HepG2 (cell line): Measurements from ENCODE around the gene TMEM182. TPM values are rescaled to one million over a fixed set of nuclear protein-coding genes. Genes with fewer than 3 reads are reported as not detected.

ENCODE experiments used
- ATAC-seq: fragments of 200-7000 bp; cut with Tn5 transposase; 3 replicates; pipeline ENCODE4 v1.9.1; 2020; ENCODE audit warnings: mild to moderate bottlenecking, moderate library complexity
- BruUV-seq: library from RNA; stranded (reverse); fragments of 400-500 nt; replicated peaks from 2 replicates; lab custom pipeline; 2021; lab: Mats Ljungman, UMichigan
- CTCF ChIA-PET: fragments of 300-600 bp; formaldehyde crosslinking; extraction: SDS; loops from one replicate; lab custom pipeline; 2021; ENCODE audit warnings: low total read pairs, inconsistent platforms, low intra/inter-chr PET ratio; lab: Yijun Ruan, JAX
- POLR2A ChIA-PET: fragments of 350-600 bp; sonication (Branson Sonifier 250); formaldehyde crosslinking; loops from one replicate; lab custom pipeline; 2020; ENCODE audit warnings: antibody characterized with exemption, inconsistent platforms; lab: Yijun Ruan, JAX
- DNase-seq: peaks from one replicate; pipeline ENCODE4 v3.0.0-alpha.2; 2015; ENCODE audit warnings: low spot score
- FAIRE-seq: peaks from 3 replicates; lab custom pipeline; 2011; peaks lifted over from hg19 to GRCh38; lab: Jason Lieb, UNC
- H2AFZ ChIP-seq: one replicate; pipeline ENCODE4 v1.6.1; 2011; ENCODE audit warnings: low read length, inconsistent platforms
- H3K27ac ChIP-seq: fragments of 300-600 bp; 3 replicates; pipeline ENCODE4 v1.8.0; 2011; ENCODE audit warnings: mixed run types, mild to moderate bottlenecking, mixed read lengths, low read length, inconsistent platforms; ENCODE audit not compliant: insufficient read depth; ENCODE audit errors: extremely low read length
- H3K27me3 ChIP-seq, 2 experiments: fragments of 200-600 bp in 1 of 2; 2 replicates in 1 of 2; 3 replicates in 1 of 2; pipeline versions ENCODE4 v1.6.0 to v1.8.0; 2011; ENCODE audit warnings: low read length in 2 of 2, mild to moderate bottlenecking in 2 of 2, moderate library complexity in 2 of 2, inconsistent platforms in 1 of 2; ENCODE audit not compliant: insufficient read depth in 2 of 2, control insufficient read depth in 1 of 2
- H3K36me3 ChIP-seq, 2 experiments: fragments of 200-600 bp in 1 of 2; replicated peaks in 1 of 2; 2 replicates in 1 of 2; 3 replicates in 1 of 2; pipeline versions ENCODE4 v1.5.1 to v1.8.0; 2011; ENCODE audit warnings: low read length in 2 of 2, inconsistent platforms in 1 of 2; ENCODE audit not compliant: insufficient read depth in 2 of 2, control insufficient read depth in 1 of 2
- H3K4me1 ChIP-seq: 2 replicates; pipeline ENCODE4 v1.5.1; 2012; ENCODE audit warnings: low read length, inconsistent platforms; ENCODE audit not compliant: insufficient read depth
- H3K4me2 ChIP-seq: 2 replicates; pipeline ENCODE4 v1.6.0; 2011; ENCODE audit warnings: low read depth, low read length, inconsistent platforms
- H3K4me3 ChIP-seq, 3 experiments: fragments of 200-600 bp in 1 of 3; sonication (generic), shearing (Covaris generic) in 1 of 3; replicated peaks in 1 of 3; 2 replicates each; pipeline ENCODE4 v1.5.1; 2011 to 2016; ENCODE audit warnings: low read length in 3 of 3, inconsistent platforms in 2 of 3, low read depth in 2 of 3, mild to moderate bottlenecking in 2 of 3, control low read depth in 1 of 3, mixed read lengths in 1 of 3; ENCODE audit not compliant: insufficient read depth in 1 of 3
- H3K79me2 ChIP-seq: one replicate; pipeline ENCODE4 v1.6.1; 2011; ENCODE audit warnings: low read length, inconsistent platforms; ENCODE audit not compliant: insufficient read depth
- H3K9ac ChIP-seq: 2 replicates; pipeline ENCODE4 v1.6.0; 2011; ENCODE audit warnings: mild to moderate bottlenecking, low read depth, low read length, inconsistent platforms; ENCODE audit not compliant: insufficient read depth
- H3K9me3 ChIP-seq: 2 replicates; pipeline ENCODE4 v1.5.1; 2012; ENCODE audit warnings: mild to moderate bottlenecking, low read length
- H4K20me1 ChIP-seq: 2 replicates; pipeline ENCODE4 v1.6.0; 2011; ENCODE audit warnings: inconsistent platforms, mild to moderate bottlenecking, low read length, moderate library complexity; ENCODE audit not compliant: insufficient read depth
- ELF4 ChIP-seq: sonication (generic); formaldehyde crosslinking; IDR thresholded peaks from 2 replicates; pipeline ENCODE4 v1.5.0; 2020; ENCODE audit warnings: missing genetic modification reagents, mild to moderate bottlenecking, moderate library complexity, borderline replicate concordance
- EZH2 ChIP-seq: conservative IDR thresholded peaks from 2 replicates; pipeline ENCODE4 v1.6.1; 2012; ENCODE audit warnings: mild to moderate bottlenecking, low read depth, low read length, moderate library complexity
- MIER2 ChIP-seq: IDR thresholded peaks from 2 replicates; pipeline ENCODE4 v1.6.1; 2016; ENCODE audit warnings: missing biosample characterization, missing genetic modification reagents
- NCOA5 ChIP-seq: sonication (generic); formaldehyde crosslinking; IDR thresholded peaks from 2 replicates; pipeline ENCODE4 v1.4.0; 2020; ENCODE audit warnings: missing genetic modification reagents
- RELA ChIP-seq: sonication (generic); formaldehyde crosslinking; IDR thresholded peaks from 2 replicates; pipeline ENCODE4 v1.4.0; 2020; ENCODE audit warnings: missing genetic modification reagents
- SALL1 ChIP-seq: sonication (generic); formaldehyde crosslinking; IDR thresholded peaks from 2 replicates; pipeline ENCODE4 v1.8.0; 2022; ENCODE audit warnings: mild to moderate bottlenecking, missing genetic modification reagents
- SKI ChIP-seq: fragments of 450-650 bp; IDR thresholded peaks from one replicate; pipeline ENCODE4 v1.6.1; 2018; ENCODE audit warnings: mild to moderate bottlenecking; ENCODE audit not compliant: partially characterized antibody
- SOX5 ChIP-seq: IDR thresholded peaks from 2 replicates; pipeline ENCODE4 v1.6.1; 2016; ENCODE audit warnings: borderline replicate concordance
- TARDBP ChIP-seq: sonication (generic); formaldehyde crosslinking; IDR thresholded peaks from 2 replicates; pipeline ENCODE4 v1.8.0; 2022; ENCODE audit warnings: mild to moderate bottlenecking, missing genetic modification reagents
- YEATS4 ChIP-seq: sonication (generic); formaldehyde crosslinking; IDR thresholded peaks from 2 replicates; pipeline ENCODE4 v1.4.0; 2020; ENCODE audit warnings: missing genetic modification reagents, borderline replicate concordance
- ZBTB21 ChIP-seq: sonication (generic); formaldehyde crosslinking; IDR thresholded peaks from 2 replicates; pipeline ENCODE4 v1.4.0; 2020; ENCODE audit warnings: missing genetic modification reagents
- ZNF572 ChIP-seq: sonication (generic); formaldehyde crosslinking; IDR thresholded peaks from 2 replicates; pipeline ENCODE4 v1.5.1; 2020; ENCODE audit warnings: mild to moderate bottlenecking, missing genetic modification reagents
- ZNF792 ChIP-seq: IDR thresholded peaks from 2 replicates; pipeline ENCODE4 v1.6.1; 2016
- ZNF83 ChIP-seq: sonication (generic); formaldehyde crosslinking; IDR thresholded peaks from 2 replicates; pipeline ENCODE4 v1.4.0; 2020; ENCODE audit warnings: missing genetic modification reagents, mild to moderate bottlenecking, borderline replicate concordance
- ZNF839 ChIP-seq: sonication (generic); formaldehyde crosslinking; IDR thresholded peaks from 2 replicates; pipeline ENCODE4 v1.4.0; 2020; ENCODE audit warnings: missing genetic modification reagents, mild to moderate bottlenecking, borderline replicate concordance
- WGBS: methylation state at CpG from one replicate; pipeline ENCODE4 v1.1.6; 2017; ENCODE audit warnings: low lambda C conversion rate; 5-methylcytosine and 5-hydroxymethylcytosine counted together
- in situ Hi-C: cut with HindIII; loops from 2 replicates; pipeline ENCODE4 v1.10.0; 2017; ENCODE audit warnings: low pct_unique_long_range_greater_than_20kb; ENCODE audit not compliant: extremely low pct_ligation_motif_present
- intact Hi-C: fragments of 100-400 bp; cut with micrococcal nuclease; formaldehyde crosslinking; loops from one replicate; pipeline ENCODE4 v1.10.0; 2022; ENCODE audit not compliant: unreplicated experiment
- polyA plus RNA-seq, 8 experiments: library from polyadenylated mRNA; depleted of rRNA in 3 of 8; stranded (reverse) in 7 of 8; unstranded in 1 of 8; fragments of >200 nt; fragmentation: Illumina TruSeq in 4 of 8; extraction: Trizol in 4 of 8; gene quantifications; 2 replicates each; pipeline versions ENCODE4 v1.2.1 to v1.2.3, GENCODE V29; 2011 to 2016; ENCODE audit warnings: low read depth in 4 of 8, missing spikeins in 1 of 8, mixed read lengths in 1 of 8; ENCODE audit not compliant: insufficient read depth in 1 of 8
- total RNA-seq, 5 experiments: library from RNA; depleted of rRNA; stranded (reverse); fragments of >200 nt; fragmentation: Illumina TruSeq; extraction: Trizol; gene quantifications; 2 replicates each; pipeline ENCODE4 v1.2.3, GENCODE V29; 2016; ENCODE audit warnings: low read depth in 1 of 5

The TMEM182 gene
- total and polyA plus RNA-seq, 2 of the 13 experiments (the other 11 are each of a cell fraction or from before 2014, with no cell fraction given): 8.7 to 8.9 TPM

DNA sequence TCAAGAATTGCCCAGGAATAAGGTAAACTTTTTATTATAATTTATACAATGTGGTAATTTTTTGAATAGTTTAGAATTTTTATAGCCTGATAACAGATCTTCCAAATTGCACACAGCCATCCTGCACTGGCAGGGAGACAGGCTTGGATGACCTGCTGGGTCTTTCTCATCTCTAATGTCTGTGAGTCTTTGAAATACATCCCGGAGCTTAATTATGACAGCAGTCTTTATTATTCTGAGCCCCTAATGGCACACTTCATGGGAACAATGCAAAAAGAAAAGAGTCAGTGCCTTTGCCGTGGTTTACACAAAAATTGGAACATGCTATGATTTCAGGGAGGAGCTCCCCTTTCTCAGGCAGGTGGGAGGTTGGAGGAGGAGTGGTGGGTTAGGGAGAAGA, 71.0 kb downstream of the TMEM182 start (continued):
- TF ChIP-seq ZNF839 (no peak), SOX5 (CRISPR knock-in tag) (no peak), EZH2 (no peak)

DNA sequence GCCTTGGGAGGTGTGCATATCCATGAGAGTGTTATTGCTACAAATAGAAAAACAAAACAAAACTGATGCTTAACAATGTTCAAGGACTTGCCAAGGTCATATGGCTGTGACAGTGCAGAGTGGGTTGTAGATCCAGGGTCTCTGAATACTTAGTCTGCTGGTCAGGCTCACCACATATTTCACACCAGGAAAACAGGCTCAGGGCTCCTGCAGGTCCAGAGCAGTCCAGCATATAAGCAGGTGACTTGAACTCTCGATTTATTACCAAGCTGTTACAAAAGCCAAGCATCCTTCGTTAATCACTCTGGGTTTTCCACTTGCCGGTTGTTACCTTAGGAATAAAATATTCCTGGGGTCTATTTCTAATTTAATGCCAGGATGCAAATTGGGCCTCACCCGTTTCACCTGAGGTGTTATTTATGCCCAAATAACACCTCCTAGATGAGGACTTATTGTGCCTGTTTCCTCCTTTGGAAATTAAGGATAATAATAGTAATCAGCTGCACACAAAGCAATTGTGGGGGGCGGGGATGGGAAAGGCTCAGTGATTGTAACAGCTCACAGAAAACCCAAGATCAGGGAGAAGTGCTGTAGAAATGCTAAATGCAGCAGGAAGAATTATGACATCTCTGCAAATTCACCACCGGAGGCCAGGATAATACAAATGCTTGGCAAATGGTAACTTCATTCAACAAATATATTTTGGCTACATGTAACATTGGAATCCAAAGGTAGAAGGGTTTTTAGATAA, 72.9 kb downstream of the TMEM182 start:
- ChIA-PET POLR2A (no interaction called here), CTCF (no interaction called here)
- Histone ChIP-seq H3K4me2 (no peak overlapping the region), H2AFZ (no peak overlapping the region), H3K27me3 (no peaks in the 10 kb centered on the region), H4K20me1 (no peaks in the 10 kb centered on the region), H3K36me3 (no peaks in the 10 kb centered on the region), H3K79me2 (no peaks in the 10 kb centered on the region), H3K27ac (no peak overlapping the region), H3K4me1 (no peaks in the 10 kb centered on the region), H3K9me3 (no peaks in the 10 kb centered on the region), H3K9ac (no peak overlapping the region), H3K4me3 (no peak overlapping the region)
- DNase-seq (no peak), FAIRE-seq (no peak), ATAC-seq (no peak)
- intact Hi-C loops: no loop called here
- BruUV-seq: no TSS peak
- in situ Hi-C loops: no loop called here
- TF ChIP-seq TARDBP (CRISPR knock-in tag) (no peak), SKI (no peak), MIER2 (CRISPR knock-in tag) (no peak), SALL1 (CRISPR knock-in tag) (no peak), NCOA5 (CRISPR knock-in tag) (no peak), YEATS4 (CRISPR knock-in tag) (no peak), ZNF792 (no peak), RELA (CRISPR knock-in tag) (no peak), ZNF572 (CRISPR knock-in tag) (no peak), ZBTB21 (no peak), ELF4 (CRISPR knock-in tag) (no peak), ZNF83 (CRISPR knock-in tag) (no peak)
- 86% methylated on average over 6 of the region's 6 CpGs for WGBS
